Stomach smooth muscle (tissue), 2 donors: ENCODE data around the gene C2orf80.

Experiments used
- H3K27ac ChIP-seq: one replicate; pipeline ENCODE4 v1.7.0; 2013; ENCODE audit warnings: mild to moderate bottlenecking, low read length, inconsistent platforms
- H3K27me3 ChIP-seq, 2 donors: one replicate each; pipeline ENCODE4 v1.7.0; 2013; ENCODE audit warnings: low read length in 2 of 2; ENCODE audit not compliant: insufficient read depth in 2 of 2, control insufficient read depth in 1 of 2
- H3K36me3 ChIP-seq, 2 donors: one replicate each; pipeline ENCODE4 v1.7.0; 2013; ENCODE audit warnings: low read length in 2 of 2; ENCODE audit not compliant: control insufficient read depth in 2 of 2, insufficient read depth in 2 of 2
- H3K4me1 ChIP-seq: one replicate; pipeline ENCODE4 v1.7.0; 2013; ENCODE audit warnings: low read length; ENCODE audit not compliant: control insufficient read depth, insufficient read depth
- H3K4me3 ChIP-seq, 2 donors: one replicate each; pipeline ENCODE4 v1.7.0; 2013; ENCODE audit warnings: low read length in 2 of 2
- H3K9ac ChIP-seq, 2 donors: one replicate each; pipeline ENCODE4 v1.7.0; 2013; ENCODE audit warnings: low read length in 2 of 2, mild to moderate bottlenecking in 1 of 2
- H3K9me3 ChIP-seq, 2 donors: one replicate each; pipeline ENCODE4 v1.7.0; 2013; ENCODE audit warnings: low read length in 2 of 2; ENCODE audit not compliant: control insufficient read depth in 2 of 2
- donor health status: healthy.
- donor health status: Pancreatic carcinoma.

Gene C2orf80

GRCh38 chr2:208207769-208208168 is 17.9 kb upstream of the C2orf80 start:
- H3K9me3 ChIP-seq = no peaks in the 10 kb centered on the region
- no peaks in the 10 kb centered on the region for H3K4me1 ChIP-seq
- H3K4me3 ChIP-seq = no peak overlapping the region
- no peaks in the 10 kb centered on the region for H3K36me3 ChIP-seq
- no peak overlapping the region for H3K9ac ChIP-seq
- H3K27me3 ChIP-seq = no peaks in the 10 kb centered on the region
- no peak overlapping the region for H3K27ac ChIP-seq

DNA sequence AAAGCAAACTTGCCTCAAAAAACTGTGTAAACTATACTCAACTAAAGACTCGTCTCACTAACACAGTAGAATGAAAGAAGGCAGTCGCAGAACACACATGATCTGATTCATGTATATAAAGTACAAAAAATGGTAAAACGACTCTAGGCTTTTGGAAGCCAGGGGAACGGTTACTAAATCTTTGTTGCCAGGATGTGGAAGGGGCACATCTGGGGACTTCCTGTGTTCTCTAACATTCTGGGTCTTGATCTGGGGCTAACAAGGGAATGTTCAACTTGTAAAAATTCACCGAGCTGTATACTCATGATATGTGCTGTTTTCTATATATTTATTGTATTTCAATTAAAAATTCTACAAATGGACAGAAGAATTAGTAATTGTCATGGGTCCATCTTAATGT is 14.3 kb upstream of the C2orf80 start:
- no peaks in the 10 kb centered on the region for H3K9me3 ChIP-seq
- peaks cover 0 to 2% of the 10 kb centered on the region in 2 donors for H3K27me3 ChIP-seq
- no peaks in the 10 kb centered on the region for H3K36me3 ChIP-seq
- no peak overlapping the region for H3K9ac ChIP-seq
- no peaks in the 10 kb centered on the region for H3K4me1 ChIP-seq
- H3K27ac ChIP-seq = no peak overlapping the region
- no peak overlapping the region for H3K4me3 ChIP-seq

DNA sequence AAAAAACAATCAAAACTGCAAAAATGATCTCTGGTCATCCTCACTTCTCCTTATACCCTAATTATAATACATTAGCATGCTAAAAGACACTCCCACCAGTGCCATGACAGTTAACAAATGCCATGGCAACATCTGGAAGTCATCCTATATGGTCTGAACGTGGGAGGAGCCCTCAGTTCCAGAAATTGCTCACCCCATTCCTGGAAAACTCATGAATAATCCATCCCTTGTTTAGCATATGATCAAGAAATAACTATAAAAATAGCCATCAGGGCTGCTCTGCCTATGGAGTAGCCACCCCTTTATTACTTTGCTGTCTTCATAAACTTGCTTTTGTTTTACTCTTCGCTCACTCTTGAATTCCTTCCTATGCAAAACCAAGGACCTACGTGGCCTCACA is 5.7 kb upstream of the C2orf80 start:
- Histone ChIP-seq H3K27me3 (peaks cover 0 to 3% of the 10 kb centered on the region in 2 donors), H3K9me3 (no peaks in the 10 kb centered on the region), H3K36me3 (no peaks in the 10 kb centered on the region), H3K4me1 (no peaks in the 10 kb centered on the region), H3K27ac (no peak overlapping the region), H3K9ac (no peak overlapping the region), H3K4me3 (no peak overlapping the region)

GRCh38 chr2:208192611-208193236 is 2.9 kb upstream of the C2orf80 start:
- Histone ChIP-seq H3K36me3 (no peaks in the 10 kb centered on the region), H3K27me3 (peaks cover 0 to 3% of the 10 kb centered on the region in 2 donors), H3K4me1 (no peaks in the 10 kb centered on the region), H3K9me3 (no peaks in the 10 kb centered on the region), H3K9ac (no peak overlapping the region), H3K4me3 (no peak overlapping the region), H3K27ac (no peak overlapping the region)

- Histone ChIP-seq H3K27me3 (peaks cover 0 to 3% of the 10 kb centered on the region in 2 donors), H3K4me1 (no peaks in the 10 kb centered on the region), H3K4me3 (no peak overlapping the region), H3K9me3 (no peaks in the 10 kb centered on the region), H3K9ac (no peak overlapping the region), H3K36me3 (no peaks in the 10 kb centered on the region), H3K27ac (no peak overlapping the region)
These were observed 591 bp downstream of the C2orf80 start for GRCh38 chr2:208189069-208189809.

DNA sequence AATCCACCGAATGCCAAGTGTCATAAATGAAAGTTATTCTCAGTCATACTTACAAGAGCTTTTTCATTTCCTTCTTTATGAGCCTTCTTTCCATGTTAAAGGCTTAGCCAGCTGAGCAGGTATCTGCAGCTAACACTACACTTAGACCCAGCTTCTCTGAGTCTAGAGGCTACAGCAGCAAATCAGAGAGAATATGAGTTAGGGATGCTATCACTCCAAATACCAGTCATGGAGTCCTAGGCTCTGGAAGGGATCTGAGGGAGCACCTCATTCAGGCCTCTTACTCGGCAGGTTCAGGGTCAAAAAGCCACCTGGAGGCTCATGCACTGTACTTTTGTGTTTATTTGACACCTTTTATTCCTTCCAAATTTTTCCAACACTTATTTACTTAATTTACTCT is 2.9 kb downstream of the C2orf80 start:
- Histone ChIP-seq H3K9ac (no peak overlapping the region), H3K4me1 (no peaks in the 10 kb centered on the region), H3K27ac (no peak overlapping the region), H3K36me3 (no peaks in the 10 kb centered on the region), H3K27me3 (no peaks in the 10 kb centered on the region), H3K9me3 (no peaks in the 10 kb centered on the region), H3K4me3 (no peak overlapping the region)

DNA sequence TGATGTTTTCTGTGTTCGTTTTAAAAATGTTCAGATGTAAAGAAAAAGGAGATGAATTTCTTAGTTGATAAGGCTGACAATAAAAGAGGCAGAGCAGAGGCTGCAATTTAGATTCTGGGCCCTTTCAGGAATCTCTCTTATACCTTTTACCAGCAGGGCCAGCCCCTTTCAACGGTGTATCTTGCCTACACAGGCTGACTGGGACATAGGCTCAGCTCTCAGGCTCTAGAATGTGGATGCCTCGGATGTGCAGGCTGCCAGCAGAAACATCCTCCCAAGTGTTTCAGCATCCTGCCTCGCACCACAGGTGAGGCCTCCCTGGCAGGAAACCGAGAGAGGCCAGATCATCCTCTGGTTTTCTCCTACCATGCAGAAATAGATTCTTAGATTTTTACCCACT is 3.4 kb downstream of the C2orf80 start:
- Histone ChIP-seq H3K36me3 (no peaks in the 10 kb centered on the region), H3K4me3 (no peak overlapping the region), H3K27me3 (no peaks in the 10 kb centered on the region), H3K4me1 (no peaks in the 10 kb centered on the region), H3K9ac (no peak overlapping the region), H3K9me3 (no peaks in the 10 kb centered on the region), H3K27ac (no peak overlapping the region)

DNA sequence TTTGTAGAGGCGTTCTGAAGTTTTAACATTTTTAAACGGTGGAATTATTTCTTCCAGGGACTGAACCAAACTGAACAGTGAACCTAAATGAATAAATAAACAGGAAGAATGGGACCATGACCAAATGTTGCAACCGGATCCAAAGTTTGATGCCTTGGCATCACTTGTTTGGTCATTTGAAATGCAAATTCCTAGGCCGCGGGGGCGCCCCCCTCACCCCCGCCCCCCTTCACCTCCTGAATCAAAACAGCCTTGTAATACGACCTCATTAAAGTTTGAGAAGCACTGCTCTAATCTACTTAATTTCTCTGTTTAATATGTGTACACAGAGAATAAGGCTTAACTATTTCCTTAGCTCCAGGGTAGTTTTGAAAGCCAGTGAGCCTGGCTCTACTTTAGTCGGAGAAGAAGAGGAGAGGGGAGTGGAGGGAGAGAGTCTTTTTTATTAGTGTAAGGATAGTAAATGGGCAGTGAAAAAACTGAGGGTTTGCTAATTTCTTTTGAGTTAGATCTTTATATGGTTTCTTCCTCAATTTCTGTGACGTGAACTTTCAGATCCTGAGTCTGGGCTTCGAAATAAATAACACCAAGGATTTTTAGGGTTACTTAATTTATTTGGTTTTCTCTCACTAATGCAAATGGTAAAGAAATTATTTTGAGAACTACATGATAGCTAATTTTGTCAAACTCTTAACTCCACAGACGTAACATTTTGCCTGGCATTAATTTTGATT is 5.7 kb downstream of the C2orf80 start:
- H3K9ac ChIP-seq = no peak overlapping the region
- H3K4me1 ChIP-seq = no peaks in the 10 kb centered on the region
- H3K36me3 ChIP-seq = no peaks in the 10 kb centered on the region
- H3K9me3 ChIP-seq = no peaks in the 10 kb centered on the region
- no peaks in the 10 kb centered on the region for H3K27me3 ChIP-seq
- no peak overlapping the region for H3K4me3 ChIP-seq
- no peak overlapping the region for H3K27ac ChIP-seq

DNA sequence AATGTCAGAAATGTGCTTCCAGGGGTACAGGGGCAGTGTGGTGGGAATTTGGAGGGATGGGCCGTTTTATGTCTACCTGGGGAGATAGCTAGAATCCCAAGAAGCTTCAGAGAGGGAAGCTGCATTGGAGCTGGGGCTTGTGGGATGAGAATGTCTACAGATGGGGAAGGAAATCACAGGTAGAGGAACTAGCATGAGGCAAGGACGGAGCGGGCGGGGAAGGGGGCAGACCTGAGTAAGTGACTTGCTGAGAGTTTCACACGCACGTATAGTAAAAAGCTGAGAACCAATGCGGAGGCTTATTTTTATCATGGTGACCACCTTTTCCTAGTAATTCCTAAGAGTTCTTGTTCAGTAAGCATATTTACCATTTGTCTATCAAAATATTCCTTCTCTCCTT is 6.3 kb downstream of the C2orf80 start:
- no peaks in the 10 kb centered on the region for H3K4me1 ChIP-seq
- no peaks in the 10 kb centered on the region for H3K27me3 ChIP-seq
- H3K9me3 ChIP-seq = no peaks in the 10 kb centered on the region
- H3K36me3 ChIP-seq = no peaks in the 10 kb centered on the region
- no peak overlapping the region for H3K27ac ChIP-seq
- H3K4me3 ChIP-seq = no peak overlapping the region
- H3K9ac ChIP-seq = no peak overlapping the region

DNA sequence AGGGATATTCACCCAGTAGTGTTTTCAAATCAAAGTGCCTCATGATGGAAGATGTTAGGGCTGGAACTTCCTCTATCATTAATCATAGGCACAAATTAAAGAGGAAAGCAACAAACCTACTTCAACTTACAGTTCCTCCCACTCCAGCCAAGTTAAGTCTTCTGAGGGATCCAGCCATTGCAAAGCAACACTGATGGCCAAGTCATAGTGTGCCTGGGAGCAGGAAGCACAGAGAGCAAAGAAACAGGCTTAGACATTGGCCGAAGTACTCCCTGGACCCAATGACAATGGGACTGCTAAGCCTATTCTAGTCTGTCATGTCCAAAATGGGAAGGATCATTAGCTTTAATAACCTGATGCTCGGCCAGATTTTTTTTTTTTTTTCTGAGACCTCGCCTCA is 7.0 kb downstream of the C2orf80 start:
- Histone ChIP-seq H3K4me3 (no peak overlapping the region), H3K27ac (no peak overlapping the region), H3K9ac (no peak overlapping the region), H3K27me3 (no peaks in the 10 kb centered on the region), H3K4me1 (no peaks in the 10 kb centered on the region), H3K36me3 (no peaks in the 10 kb centered on the region), H3K9me3 (no peaks in the 10 kb centered on the region)
